GM23338 (cell line): ENCODE data around the gene MUC5B. TPM values are rescaled to one million over a fixed set of nuclear protein-coding genes. Genes with fewer than 3 reads are reported as not detected.

Source experiments
- ATAC-seq: fragments of 200-7000 bp; cut with Tn5 transposase; 3 replicates; pipeline ENCODE4 v1.9.1; 2020
- DNase-seq: peaks from one replicate; pipeline ENCODE4 v3.0.0-alpha.2; 2015; ENCODE audit warnings: low spot score
- H2AFZ ChIP-seq: fragments of 200-600 bp; sonication (generic); 2 replicates; pipeline ENCODE4 v1.8.0; 2016; ENCODE audit warnings: antibody characterized with exemption, mild to moderate bottlenecking, moderate library complexity
- H3F3A ChIP-seq: fragments of 200-600 bp; sonication (generic); replicated peaks from 2 replicates; pipeline ENCODE4 v1.8.0; 2017; ENCODE audit warnings: antibody characterized with exemption, mixed run types, low read depth
- H3K27ac ChIP-seq: fragments of 200-600 bp; sonication (generic); 2 replicates; pipeline ENCODE4 v1.6.1; 2016; ENCODE audit warnings: low read depth
- H3K27me3 ChIP-seq: fragments of 200-600 bp; sonication (generic); 2 replicates; pipeline ENCODE4 v1.8.0; 2016; ENCODE audit warnings: mild to moderate bottlenecking, mixed run types, moderate library complexity; ENCODE audit not compliant: insufficient read depth
- H3K36me3 ChIP-seq: fragments of 200-600 bp; sonication (generic); 2 replicates; pipeline ENCODE4 v1.8.0; 2016; ENCODE audit warnings: mild to moderate bottlenecking; ENCODE audit not compliant: insufficient read depth
- H3K4me1 ChIP-seq: fragments of 200-600 bp; sonication (generic); 2 replicates; pipeline ENCODE4 v1.8.0; 2016; ENCODE audit warnings: mild to moderate bottlenecking, moderate library complexity; ENCODE audit not compliant: insufficient read depth
- H3K4me2 ChIP-seq: fragments of 200-600 bp; sonication (generic); 2 replicates; pipeline ENCODE4 v1.7.1; 2017; ENCODE audit warnings: mixed run types
- H3K4me3 ChIP-seq: fragments of 200-600 bp; sonication (generic); 2 replicates; pipeline ENCODE4 v1.6.1; 2016; ENCODE audit warnings: mixed run types
- H3K79me2 ChIP-seq: fragments of 200-600 bp; sonication (generic); replicated peaks from 2 replicates; pipeline ENCODE4 v1.8.0; 2017; ENCODE audit warnings: mild to moderate bottlenecking; ENCODE audit not compliant: insufficient read depth
- H3K9me2 ChIP-seq: fragments of 200-600 bp; sonication (generic); 2 replicates; pipeline ENCODE4 v1.8.0; 2017; ENCODE audit not compliant: insufficient read depth
- H4K20me1 ChIP-seq: fragments of 200-600 bp; sonication (generic); replicated peaks from 2 replicates; pipeline ENCODE4 v1.8.0; 2017; ENCODE audit warnings: mild to moderate bottlenecking; ENCODE audit not compliant: insufficient read depth
- H3K27ac Mint-ChIP-seq: 2 replicates; pipeline ENCODE4 v1.8.0; 2020; ENCODE audit warnings: inconsistent platforms, mild to moderate bottlenecking, moderate library complexity, mixed read lengths
- H3K27me3 Mint-ChIP-seq: 3 replicates; pipeline ENCODE4 v1.8.0; 2022; ENCODE audit warnings: low read depth, mild to moderate bottlenecking, moderate library complexity, mixed read lengths, inconsistent platforms; ENCODE audit not compliant: insufficient read depth, poor library complexity
- H3K36me3 Mint-ChIP-seq: 3 replicates; pipeline ENCODE4 v1.8.0; 2021; ENCODE audit warnings: low read depth, mild to moderate bottlenecking, inconsistent platforms, moderate library complexity, mixed read lengths
- H3K4me1 Mint-ChIP-seq: 3 replicates; pipeline ENCODE4 v1.8.0; 2020; ENCODE audit warnings: mild to moderate bottlenecking, inconsistent platforms, mixed read lengths
- H3K4me3 Mint-ChIP-seq: 3 replicates; pipeline ENCODE4 v1.8.0; 2021; ENCODE audit warnings: moderate library complexity, mild to moderate bottlenecking, inconsistent platforms, mixed read lengths
- H3K9me3 Mint-ChIP-seq: 3 replicates; pipeline ENCODE4 v1.8.0; 2020; ENCODE audit warnings: moderate library complexity, mild to moderate bottlenecking, inconsistent platforms, mixed read lengths
- CREB1 ChIP-seq: fragments of 250-450 bp; sonication (Bioruptor Pico); IDR thresholded peaks from 2 replicates; pipeline ENCODE4 v1.5.0; 2020; ENCODE audit warnings: low read depth, mild to moderate bottlenecking, moderate library complexity
- EZH2 ChIP-seq: fragments of 200-600 bp; sonication (generic); IDR thresholded peaks from one replicate; pipeline ENCODE4 v1.8.0; 2017; ENCODE audit warnings: antibody characterized with exemption, mild to moderate bottlenecking, low read depth; ENCODE audit not compliant: unreplicated experiment
- EZH2phosphoT487 ChIP-seq: fragments of 200-600 bp; sonication (generic); IDR thresholded peaks from one replicate; pipeline ENCODE4 v1.8.1; 2018; ENCODE audit warnings: antibody characterized with exemption; ENCODE audit not compliant: unreplicated experiment
- JUNB ChIP-seq: IDR thresholded peaks from one replicate; pipeline ENCODE4 v1.6.1; 2016; ENCODE audit warnings: antibody characterized with exemption; ENCODE audit not compliant: unreplicated experiment
- NANOG ChIP-seq: IDR thresholded peaks from 2 replicates; pipeline ENCODE4 v1.6.1; 2016; ENCODE audit warnings: antibody characterized with exemption, borderline replicate concordance
- POLR2AphosphoS5 ChIP-seq: IDR thresholded peaks from 2 replicates; pipeline ENCODE4 v1.6.1; 2016; ENCODE audit warnings: antibody characterized with exemption, low read depth
- STAT1 ChIP-seq: IDR thresholded peaks from one replicate; pipeline ENCODE4 v1.6.1; 2016; ENCODE audit warnings: antibody characterized with exemption; ENCODE audit not compliant: unreplicated experiment
- ZNF114 ChIP-seq: fragments of 250-450 bp; sonication (Bioruptor Pico); IDR thresholded peaks from 2 replicates; pipeline ENCODE4 v1.5.0; 2020; ENCODE audit warnings: mild to moderate bottlenecking, moderate library complexity
- ZNF331 ChIP-seq: fragments of 250-450 bp; sonication (Bioruptor Pico); IDR thresholded peaks from 2 replicates; pipeline ENCODE4 v1.5.0; 2020; ENCODE audit warnings: low read depth, mild to moderate bottlenecking, moderate library complexity
- polyA plus RNA-seq: library from polyadenylated mRNA; unstranded; fragments of >200 nt; fragmentation: Nextera tagmentation; extraction: Ambion mirVana; gene quantifications from 2 replicates; pipeline ENCODE4 v1.2.1, GENCODE V29; 2016
- total RNA-seq: library from RNA; depleted of rRNA; stranded (reverse); fragments of >200 nt; shearing (Covaris generic); gene quantifications from 2 replicates; pipeline ENCODE4 v1.2.3, GENCODE V29; 2014
- TF ChIP-seq, protein P1 (sequence below), 2 experiments: fragments of 200-600 bp in 1 of 2; sonication (generic) in 1 of 2; conservative IDR thresholded peaks; 2 replicates each; pipeline versions ENCODE4 v1.5.1 to v1.6.1; 2016 to 2017; ENCODE audit warnings: antibody characterized with exemption in 2 of 2, low read depth in 2 of 2, mild to moderate bottlenecking in 2 of 2, moderate library complexity in 1 of 2
- TF ChIP-seq, protein P2 (sequence below): IDR thresholded peaks from 2 replicates; pipeline ENCODE4 v1.6.1; 2016; ENCODE audit warnings: antibody characterized with exemption
- TF ChIP-seq, protein P3 (sequence below): fragments of 250-450 bp; sonication (Bioruptor Pico); IDR thresholded peaks from 2 replicates; pipeline ENCODE4 v1.5.0; 2020; ENCODE audit warnings: mild to moderate bottlenecking, moderate library complexity
- TF ChIP-seq, protein P4 (sequence below): IDR thresholded peaks from one replicate; pipeline ENCODE4 v1.6.1; 2018; ENCODE audit warnings: antibody characterized with exemption; ENCODE audit not compliant: unreplicated experiment

Gene MUC5B
- total and polyA plus RNA-seq, 2 experiments from 2014 or later = 0.18 to 0.90 TPM

DNA sequence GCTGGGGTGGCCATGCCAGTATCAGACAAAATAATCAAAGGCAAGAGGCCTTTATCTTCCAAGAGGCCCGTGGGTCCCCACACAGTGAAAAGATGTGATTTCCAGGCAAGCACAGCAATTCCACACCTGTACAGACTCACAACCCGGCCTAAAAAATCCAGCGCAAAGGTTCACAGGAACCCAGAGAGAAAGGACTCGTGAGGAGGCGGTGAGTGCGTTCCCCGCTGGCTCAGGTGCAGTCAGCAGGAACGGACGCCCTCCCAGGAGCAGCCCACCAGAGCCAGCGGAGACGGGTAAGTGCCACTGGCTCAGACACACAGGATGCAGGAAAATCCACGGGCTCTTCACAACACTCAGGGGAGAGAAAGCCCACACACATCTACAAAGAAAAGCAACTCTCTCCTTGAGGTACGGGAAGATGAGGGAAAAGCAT is 82.2 kb downstream of the MUC5B start:
- H3K4me1 Mint-ChIP-seq = peaks cover 23% of the 10 kb centered on the region
- Histone ChIP-seq H3K27me3 (no peaks in the 10 kb centered on the region), H3K9me2 (no peaks in the 10 kb centered on the region), H3K4me2 (no peak overlapping the region), H3K36me3 (no peaks in the 10 kb centered on the region), H3K4me1 (peaks cover 5% of the 10 kb centered on the region; the same call in 1 of the 2 replicates), H3F3A (no peaks in the 10 kb centered on the region), H4K20me1 (peaks cover 5% of the 10 kb centered on the region; the same call in 1 of the 2 replicates), H3K4me3 (no peak overlapping the region), H3K79me2 (peaks cover 70% of the 10 kb centered on the region), H2AFZ (no peak overlapping the region), H3K27ac (no peak overlapping the region)
- TF ChIP-seq STAT1 = no peak
- TF ChIP-seq NANOG = no peak
- TF ChIP-seq ZNF114 (CRISPR knock-in tag) = no peak
- no peak for TF ChIP-seq POLR2AphosphoS5
- no peak for TF ChIP-seq EZH2
- no peak for TF ChIP-seq JUNB
- TF ChIP-seq, protein P1, sequence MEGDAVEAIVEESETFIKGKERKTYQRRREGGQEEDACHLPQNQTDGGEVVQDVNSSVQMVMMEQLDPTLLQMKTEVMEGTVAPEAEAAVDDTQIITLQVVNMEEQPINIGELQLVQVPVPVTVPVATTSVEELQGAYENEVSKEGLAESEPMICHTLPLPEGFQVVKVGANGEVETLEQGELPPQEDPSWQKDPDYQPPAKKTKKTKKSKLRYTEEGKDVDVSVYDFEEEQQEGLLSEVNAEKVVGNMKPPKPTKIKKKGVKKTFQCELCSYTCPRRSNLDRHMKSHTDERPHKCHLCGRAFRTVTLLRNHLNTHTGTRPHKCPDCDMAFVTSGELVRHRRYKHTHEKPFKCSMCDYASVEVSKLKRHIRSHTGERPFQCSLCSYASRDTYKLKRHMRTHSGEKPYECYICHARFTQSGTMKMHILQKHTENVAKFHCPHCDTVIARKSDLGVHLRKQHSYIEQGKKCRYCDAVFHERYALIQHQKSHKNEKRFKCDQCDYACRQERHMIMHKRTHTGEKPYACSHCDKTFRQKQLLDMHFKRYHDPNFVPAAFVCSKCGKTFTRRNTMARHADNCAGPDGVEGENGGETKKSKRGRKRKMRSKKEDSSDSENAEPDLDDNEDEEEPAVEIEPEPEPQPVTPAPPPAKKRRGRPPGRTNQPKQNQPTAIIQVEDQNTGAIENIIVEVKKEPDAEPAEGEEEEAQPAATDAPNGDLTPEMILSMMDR (conservative IDR thresholded peaks at IDR 0.05; ENCODE audit: low read depth in 2 of 2) = no peak
- TF ChIP-seq, protein P2, sequence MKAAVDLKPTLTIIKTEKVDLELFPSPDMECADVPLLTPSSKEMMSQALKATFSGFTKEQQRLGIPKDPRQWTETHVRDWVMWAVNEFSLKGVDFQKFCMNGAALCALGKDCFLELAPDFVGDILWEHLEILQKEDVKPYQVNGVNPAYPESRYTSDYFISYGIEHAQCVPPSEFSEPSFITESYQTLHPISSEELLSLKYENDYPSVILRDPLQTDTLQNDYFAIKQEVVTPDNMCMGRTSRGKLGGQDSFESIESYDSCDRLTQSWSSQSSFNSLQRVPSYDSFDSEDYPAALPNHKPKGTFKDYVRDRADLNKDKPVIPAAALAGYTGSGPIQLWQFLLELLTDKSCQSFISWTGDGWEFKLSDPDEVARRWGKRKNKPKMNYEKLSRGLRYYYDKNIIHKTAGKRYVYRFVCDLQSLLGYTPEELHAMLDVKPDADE = no peak
- no peak for TF ChIP-seq EZH2phosphoT487
- TF ChIP-seq, protein P3, sequence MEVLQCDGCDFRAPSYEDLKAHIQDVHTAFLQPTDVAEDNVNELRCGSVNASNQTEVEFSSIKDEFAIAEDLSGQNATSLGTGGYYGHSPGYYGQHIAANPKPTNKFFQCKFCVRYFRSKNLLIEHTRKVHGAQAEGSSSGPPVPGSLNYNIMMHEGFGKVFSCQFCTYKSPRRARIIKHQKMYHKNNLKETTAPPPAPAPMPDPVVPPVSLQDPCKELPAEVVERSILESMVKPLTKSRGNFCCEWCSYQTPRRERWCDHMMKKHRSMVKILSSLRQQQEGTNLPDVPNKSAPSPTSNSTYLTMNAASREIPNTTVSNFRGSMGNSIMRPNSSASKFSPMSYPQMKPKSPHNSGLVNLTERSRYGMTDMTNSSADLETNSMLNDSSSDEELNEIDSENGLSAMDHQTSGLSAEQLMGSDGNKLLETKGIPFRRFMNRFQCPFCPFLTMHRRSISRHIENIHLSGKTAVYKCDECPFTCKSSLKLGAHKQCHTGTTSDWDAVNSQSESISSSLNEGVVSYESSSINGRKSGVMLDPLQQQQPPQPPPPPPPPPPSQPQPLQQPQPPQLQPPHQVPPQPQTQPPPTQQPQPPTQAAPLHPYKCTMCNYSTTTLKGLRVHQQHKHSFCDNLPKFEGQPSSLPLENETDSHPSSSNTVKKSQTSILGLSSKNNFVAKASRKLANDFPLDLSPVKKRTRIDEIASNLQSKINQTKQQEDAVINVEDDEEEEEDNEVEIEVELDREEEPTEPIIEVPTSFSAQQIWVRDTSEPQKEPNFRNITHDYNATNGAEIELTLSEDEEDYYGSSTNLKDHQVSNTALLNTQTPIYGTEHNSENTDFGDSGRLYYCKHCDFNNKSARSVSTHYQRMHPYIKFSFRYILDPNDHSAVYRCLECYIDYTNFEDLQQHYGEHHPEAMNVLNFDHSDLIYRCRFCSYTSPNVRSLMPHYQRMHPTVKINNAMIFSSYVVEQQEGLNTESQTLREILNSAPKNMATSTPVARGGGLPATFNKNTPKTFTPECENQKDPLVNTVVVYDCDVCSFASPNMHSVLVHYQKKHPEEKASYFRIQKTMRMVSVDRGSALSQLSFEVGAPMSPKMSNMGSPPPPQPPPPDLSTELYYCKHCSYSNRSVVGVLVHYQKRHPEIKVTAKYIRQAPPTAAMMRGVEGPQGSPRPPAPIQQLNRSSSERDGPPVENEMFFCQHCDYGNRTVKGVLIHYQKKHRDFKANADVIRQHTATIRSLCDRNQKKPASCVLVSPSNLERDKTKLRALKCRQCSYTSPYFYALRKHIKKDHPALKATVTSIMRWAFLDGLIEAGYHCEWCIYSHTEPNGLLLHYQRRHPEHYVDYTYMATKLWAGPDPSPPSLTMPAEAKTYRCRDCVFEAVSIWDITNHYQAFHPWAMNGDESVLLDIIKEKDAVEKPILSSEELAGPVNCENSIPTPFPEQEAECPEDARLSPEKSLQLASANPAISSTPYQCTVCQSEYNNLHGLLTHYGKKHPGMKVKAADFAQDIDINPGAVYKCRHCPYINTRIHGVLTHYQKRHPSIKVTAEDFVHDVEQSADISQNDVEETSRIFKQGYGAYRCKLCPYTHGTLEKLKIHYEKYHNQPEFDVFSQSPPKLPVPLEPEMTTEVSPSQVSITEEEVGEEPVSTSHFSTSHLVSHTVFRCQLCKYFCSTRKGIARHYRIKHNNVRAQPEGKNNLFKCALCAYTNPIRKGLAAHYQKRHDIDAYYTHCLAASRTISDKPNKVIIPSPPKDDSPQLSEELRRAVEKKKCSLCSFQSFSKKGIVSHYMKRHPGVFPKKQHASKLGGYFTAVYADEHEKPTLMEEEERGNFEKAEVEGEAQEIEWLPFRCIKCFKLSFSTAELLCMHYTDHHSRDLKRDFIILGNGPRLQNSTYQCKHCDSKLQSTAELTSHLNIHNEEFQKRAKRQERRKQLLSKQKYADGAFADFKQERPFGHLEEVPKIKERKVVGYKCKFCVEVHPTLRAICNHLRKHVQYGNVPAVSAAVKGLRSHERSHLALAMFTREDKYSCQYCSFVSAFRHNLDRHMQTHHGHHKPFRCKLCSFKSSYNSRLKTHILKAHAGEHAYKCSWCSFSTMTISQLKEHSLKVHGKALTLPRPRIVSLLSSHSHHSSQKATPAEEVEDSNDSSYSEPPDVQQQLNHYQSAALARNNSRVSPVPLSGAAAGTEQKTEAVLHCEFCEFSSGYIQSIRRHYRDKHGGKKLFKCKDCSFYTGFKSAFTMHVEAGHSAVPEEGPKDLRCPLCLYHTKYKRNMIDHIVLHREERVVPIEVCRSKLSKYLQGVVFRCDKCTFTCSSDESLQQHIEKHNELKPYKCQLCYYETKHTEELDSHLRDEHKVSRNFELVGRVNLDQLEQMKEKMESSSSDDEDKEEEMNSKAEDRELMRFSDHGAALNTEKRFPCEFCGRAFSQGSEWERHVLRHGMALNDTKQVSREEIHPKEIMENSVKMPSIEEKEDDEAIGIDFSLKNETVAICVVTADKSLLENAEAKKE (CRISPR knock-in tag) = no peak
- TF ChIP-seq ZNF331 (CRISPR knock-in tag) = no peak
- TF ChIP-seq CREB1 (CRISPR knock-in tag) = no peak
- TF ChIP-seq, protein P4, sequence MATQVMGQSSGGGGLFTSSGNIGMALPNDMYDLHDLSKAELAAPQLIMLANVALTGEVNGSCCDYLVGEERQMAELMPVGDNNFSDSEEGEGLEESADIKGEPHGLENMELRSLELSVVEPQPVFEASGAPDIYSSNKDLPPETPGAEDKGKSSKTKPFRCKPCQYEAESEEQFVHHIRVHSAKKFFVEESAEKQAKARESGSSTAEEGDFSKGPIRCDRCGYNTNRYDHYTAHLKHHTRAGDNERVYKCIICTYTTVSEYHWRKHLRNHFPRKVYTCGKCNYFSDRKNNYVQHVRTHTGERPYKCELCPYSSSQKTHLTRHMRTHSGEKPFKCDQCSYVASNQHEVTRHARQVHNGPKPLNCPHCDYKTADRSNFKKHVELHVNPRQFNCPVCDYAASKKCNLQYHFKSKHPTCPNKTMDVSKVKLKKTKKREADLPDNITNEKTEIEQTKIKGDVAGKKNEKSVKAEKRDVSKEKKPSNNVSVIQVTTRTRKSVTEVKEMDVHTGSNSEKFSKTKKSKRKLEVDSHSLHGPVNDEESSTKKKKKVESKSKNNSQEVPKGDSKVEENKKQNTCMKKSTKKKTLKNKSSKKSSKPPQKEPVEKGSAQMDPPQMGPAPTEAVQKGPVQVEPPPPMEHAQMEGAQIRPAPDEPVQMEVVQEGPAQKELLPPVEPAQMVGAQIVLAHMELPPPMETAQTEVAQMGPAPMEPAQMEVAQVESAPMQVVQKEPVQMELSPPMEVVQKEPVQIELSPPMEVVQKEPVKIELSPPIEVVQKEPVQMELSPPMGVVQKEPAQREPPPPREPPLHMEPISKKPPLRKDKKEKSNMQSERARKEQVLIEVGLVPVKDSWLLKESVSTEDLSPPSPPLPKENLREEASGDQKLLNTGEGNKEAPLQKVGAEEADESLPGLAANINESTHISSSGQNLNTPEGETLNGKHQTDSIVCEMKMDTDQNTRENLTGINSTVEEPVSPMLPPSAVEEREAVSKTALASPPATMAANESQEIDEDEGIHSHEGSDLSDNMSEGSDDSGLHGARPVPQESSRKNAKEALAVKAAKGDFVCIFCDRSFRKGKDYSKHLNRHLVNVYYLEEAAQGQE = no peak
- DNase-seq (no peak), ATAC-seq (no peak)
- H3K27me3 Mint-ChIP-seq = peaks cover 7% of the 10 kb centered on the region
- no peaks in the 10 kb centered on the region for H3K36me3 Mint-ChIP-seq
- H3K27ac Mint-ChIP-seq = no peak overlapping the region
- H3K9me3 Mint-ChIP-seq = no peaks in the 10 kb centered on the region; the same call in 2 of the 3 replicates
- no peak overlapping the region for H3K4me3 Mint-ChIP-seq
